Measurements from ENCODE around the gene NEURL3.

GRCh38 chr2:96493072-96493471, 12.1 kb downstream of the NEURL3 start:
- TF ChIP-seq, protein P1, sequence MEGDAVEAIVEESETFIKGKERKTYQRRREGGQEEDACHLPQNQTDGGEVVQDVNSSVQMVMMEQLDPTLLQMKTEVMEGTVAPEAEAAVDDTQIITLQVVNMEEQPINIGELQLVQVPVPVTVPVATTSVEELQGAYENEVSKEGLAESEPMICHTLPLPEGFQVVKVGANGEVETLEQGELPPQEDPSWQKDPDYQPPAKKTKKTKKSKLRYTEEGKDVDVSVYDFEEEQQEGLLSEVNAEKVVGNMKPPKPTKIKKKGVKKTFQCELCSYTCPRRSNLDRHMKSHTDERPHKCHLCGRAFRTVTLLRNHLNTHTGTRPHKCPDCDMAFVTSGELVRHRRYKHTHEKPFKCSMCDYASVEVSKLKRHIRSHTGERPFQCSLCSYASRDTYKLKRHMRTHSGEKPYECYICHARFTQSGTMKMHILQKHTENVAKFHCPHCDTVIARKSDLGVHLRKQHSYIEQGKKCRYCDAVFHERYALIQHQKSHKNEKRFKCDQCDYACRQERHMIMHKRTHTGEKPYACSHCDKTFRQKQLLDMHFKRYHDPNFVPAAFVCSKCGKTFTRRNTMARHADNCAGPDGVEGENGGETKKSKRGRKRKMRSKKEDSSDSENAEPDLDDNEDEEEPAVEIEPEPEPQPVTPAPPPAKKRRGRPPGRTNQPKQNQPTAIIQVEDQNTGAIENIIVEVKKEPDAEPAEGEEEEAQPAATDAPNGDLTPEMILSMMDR (IDR thresholded peaks at IDR 0.05 in 2 of 3, conservative IDR thresholded peaks at IDR 0.05 in 1 of 3; ENCODE audit: insufficient read depth in 2 of 3, low read depth in 1 of 3, low read length in 3 of 3): no peak
- TF ChIP-seq E2F4 (CRISPR knock-in tag; IDR thresholded peaks at IDR 0.05; ENCODE audit: low read depth) (no peak), ZNF354B (CRISPR knock-in tag; IDR thresholded peaks at IDR 0.05) (no peak)

All from K562 (cell line).